ENCODE measurements around the gene CHN2.

CHN2 gene

DNA sequence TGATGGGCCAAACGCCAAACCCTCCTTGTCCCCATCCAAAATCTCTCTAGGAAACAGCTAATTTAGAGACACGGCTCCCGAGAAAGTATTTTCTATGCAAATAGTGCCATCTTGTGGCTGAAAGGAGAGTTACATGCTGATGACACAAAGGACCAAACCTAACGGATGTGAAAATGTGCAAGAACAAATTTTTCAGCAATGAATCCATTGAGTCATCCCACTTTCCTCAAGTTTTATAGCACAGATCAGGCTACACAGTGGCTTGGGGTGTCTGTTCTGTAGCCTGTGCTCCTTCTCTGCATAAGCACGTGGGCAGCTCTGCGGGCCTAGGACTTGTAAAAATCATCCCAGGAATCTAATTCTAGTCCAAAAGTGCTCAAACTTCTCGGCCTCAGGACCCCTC lies 214.3 kb downstream of the CHN2 start:
- Histone ChIP-seq H3K4me3 (ENCODE audit: low read depth, low read length) (no peak overlapping the region), H3K27ac (ENCODE audit: low read depth, low read length) (no peak overlapping the region), H3K9ac (ENCODE audit: low read depth, low read length) (no peak overlapping the region), H3K27me3 (ENCODE audit: control insufficient read depth, insufficient read depth, low read length) (no peaks in the 10 kb centered on the region), H3K9me3 (ENCODE audit: control insufficient read depth, insufficient read depth, low read length) (no peaks in the 10 kb centered on the region), H3K4me1 (ENCODE audit: control insufficient read depth, insufficient read depth, low read length) (peaks cover 17% of the 10 kb centered on the region), H3K36me3 (ENCODE audit: control insufficient read depth, insufficient read depth, low read length) (no peaks in the 10 kb centered on the region)

- H3K9me3 ChIP-seq (ENCODE audit: control insufficient read depth, insufficient read depth, low read length) = no peaks in the 10 kb centered on the region
- no peak overlapping the region for H3K27ac ChIP-seq (ENCODE audit: low read depth, low read length)
- no peaks in the 10 kb centered on the region for H3K36me3 ChIP-seq (ENCODE audit: control insufficient read depth, insufficient read depth, low read length)
- no peak overlapping the region for H3K4me3 ChIP-seq (ENCODE audit: low read depth, low read length)
- H3K27me3 ChIP-seq (ENCODE audit: control insufficient read depth, insufficient read depth, low read length) = no peaks in the 10 kb centered on the region
- H3K9ac ChIP-seq (ENCODE audit: low read depth, low read length) = no peak overlapping the region
- peaks cover 17% of the 10 kb centered on the region for H3K4me1 ChIP-seq (ENCODE audit: control insufficient read depth, insufficient read depth, low read length)
These were observed 216.4 kb downstream of the CHN2 start for GRCh38 chr7:29410996-29411395.

DNA sequence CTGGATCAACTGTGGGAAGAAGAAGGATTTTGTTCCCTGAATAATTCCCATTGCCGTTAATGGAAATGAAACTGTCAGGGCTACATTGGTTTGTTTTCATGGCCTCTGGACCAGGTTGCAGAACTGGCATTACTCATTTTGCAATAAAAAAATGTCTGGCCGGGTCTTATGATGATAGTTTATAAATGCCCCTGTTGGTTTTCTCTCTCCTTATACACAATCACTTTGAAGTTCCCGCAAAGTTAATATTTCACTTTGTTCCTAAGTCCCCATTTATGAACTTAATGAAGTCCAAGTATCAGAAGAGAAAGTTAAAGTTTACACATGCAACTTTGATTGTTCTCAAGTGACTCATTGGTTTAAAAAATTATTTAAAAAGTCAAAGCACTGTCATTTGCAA lies 218.3 kb downstream of the CHN2 start:
- Histone ChIP-seq H3K36me3 (ENCODE audit: control insufficient read depth, insufficient read depth, low read length) (no peaks in the 10 kb centered on the region), H3K9me3 (ENCODE audit: control insufficient read depth, insufficient read depth, low read length) (no peaks in the 10 kb centered on the region), H3K27ac (ENCODE audit: low read depth, low read length) (no peak overlapping the region), H3K27me3 (ENCODE audit: control insufficient read depth, insufficient read depth, low read length) (no peaks in the 10 kb centered on the region), H3K9ac (ENCODE audit: low read depth, low read length) (no peak overlapping the region), H3K4me1 (ENCODE audit: control insufficient read depth, insufficient read depth, low read length) (peaks cover 6% of the 10 kb centered on the region), H3K4me3 (ENCODE audit: low read depth, low read length) (no peak overlapping the region)

DNA sequence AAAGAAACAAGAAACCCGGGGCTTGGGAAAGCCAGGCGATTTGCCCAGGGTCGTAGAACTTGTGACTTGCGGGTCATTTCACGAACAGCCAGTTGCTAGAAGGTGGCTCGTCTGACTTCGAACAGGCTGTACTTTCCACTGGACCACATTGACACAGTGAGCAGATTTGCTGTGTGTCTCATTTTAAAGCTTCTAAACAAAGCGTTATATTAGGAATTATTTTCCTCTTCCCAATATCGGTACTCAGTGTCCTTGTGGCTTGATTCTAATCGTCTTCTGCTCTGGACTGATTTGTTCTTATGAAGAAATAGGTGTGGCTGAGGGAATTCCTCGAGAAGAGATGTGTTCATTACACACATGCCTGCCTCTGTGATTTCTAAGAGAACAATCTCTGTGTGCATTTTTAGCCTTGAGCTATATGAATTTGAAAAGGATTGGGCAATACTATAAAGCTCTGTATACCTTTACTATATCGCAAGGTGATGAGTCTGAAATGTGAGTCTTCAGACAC lies 219.1 kb downstream of the CHN2 start:
- Histone ChIP-seq H3K36me3 (ENCODE audit: control insufficient read depth, insufficient read depth, low read length) (no peaks in the 10 kb centered on the region), H3K4me3 (ENCODE audit: low read depth, low read length) (no peak overlapping the region), H3K9me3 (ENCODE audit: control insufficient read depth, insufficient read depth, low read length) (no peaks in the 10 kb centered on the region), H3K9ac (ENCODE audit: low read depth, low read length) (no peak overlapping the region), H3K4me1 (ENCODE audit: control insufficient read depth, insufficient read depth, low read length) (no peaks in the 10 kb centered on the region), H3K27ac (ENCODE audit: low read depth, low read length) (no peak overlapping the region), H3K27me3 (ENCODE audit: control insufficient read depth, insufficient read depth, low read length) (no peaks in the 10 kb centered on the region)

DNA sequence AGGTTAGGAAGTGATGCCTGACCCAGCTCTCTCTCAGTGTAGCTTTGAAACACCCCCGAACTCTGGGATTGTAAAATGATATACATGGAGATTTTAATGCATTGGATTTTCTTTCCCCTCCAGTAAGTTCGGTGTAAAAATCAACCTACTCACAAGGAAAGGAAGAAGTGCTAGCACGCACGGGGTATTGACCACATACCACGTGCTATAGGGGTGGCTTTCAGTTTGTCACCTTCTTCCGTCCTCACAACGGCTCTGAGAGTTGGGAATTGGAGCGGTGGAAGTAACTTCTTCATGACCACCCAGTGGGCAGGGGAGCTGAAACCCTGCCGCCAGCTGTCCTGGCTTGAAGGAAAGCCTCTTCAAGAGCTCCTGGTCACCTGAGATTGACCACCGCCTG lies 219.6 kb downstream of the CHN2 start:
- Histone ChIP-seq H3K9ac (ENCODE audit: low read depth, low read length) (no peak overlapping the region), H3K4me3 (ENCODE audit: low read depth, low read length) (no peak overlapping the region), H3K36me3 (ENCODE audit: control insufficient read depth, insufficient read depth, low read length) (no peaks in the 10 kb centered on the region)

DNA sequence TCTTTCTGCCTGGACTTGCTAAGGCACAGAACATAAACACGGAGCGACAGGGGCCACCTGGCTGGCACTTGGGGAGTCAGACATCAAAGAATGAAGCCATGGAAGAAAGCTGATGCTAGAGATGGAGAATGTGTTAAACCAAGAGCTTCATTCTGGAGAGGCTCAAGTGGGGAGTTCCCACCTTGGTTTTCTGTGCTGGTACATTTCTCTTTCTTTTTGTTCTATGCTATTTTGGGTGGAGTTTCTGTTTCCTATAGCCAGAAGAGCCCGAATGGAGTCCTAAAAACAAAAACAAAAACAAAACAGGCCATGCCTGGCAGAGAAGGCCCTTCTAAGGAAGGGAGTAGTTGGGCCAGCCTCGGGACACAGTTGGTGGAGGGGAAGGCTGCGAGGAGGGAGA lies 220.6 kb downstream of the CHN2 start:
- Histone ChIP-seq H3K4me1 (ENCODE audit: control insufficient read depth, insufficient read depth, low read length) (no peaks in the 10 kb centered on the region), H3K27ac (ENCODE audit: low read depth, low read length) (no peak overlapping the region), H3K9me3 (ENCODE audit: control insufficient read depth, insufficient read depth, low read length) (no peaks in the 10 kb centered on the region), H3K4me3 (ENCODE audit: low read depth, low read length) (no peak overlapping the region), H3K27me3 (ENCODE audit: control insufficient read depth, insufficient read depth, low read length) (no peaks in the 10 kb centered on the region), H3K9ac (ENCODE audit: low read depth, low read length) (no peak overlapping the region), H3K36me3 (ENCODE audit: control insufficient read depth, insufficient read depth, low read length) (no peaks in the 10 kb centered on the region)

More for the DNA sequence above, 219.6 kb downstream of the CHN2 start:
- no peak overlapping the region for H3K27ac ChIP-seq (ENCODE audit: low read depth, low read length)
- no peaks in the 10 kb centered on the region for H3K9me3 ChIP-seq (ENCODE audit: control insufficient read depth, insufficient read depth, low read length)
- H3K27me3 ChIP-seq (ENCODE audit: control insufficient read depth, insufficient read depth, low read length) = no peaks in the 10 kb centered on the region
- no peaks in the 10 kb centered on the region for H3K4me1 ChIP-seq (ENCODE audit: control insufficient read depth, insufficient read depth, low read length)

DNA sequence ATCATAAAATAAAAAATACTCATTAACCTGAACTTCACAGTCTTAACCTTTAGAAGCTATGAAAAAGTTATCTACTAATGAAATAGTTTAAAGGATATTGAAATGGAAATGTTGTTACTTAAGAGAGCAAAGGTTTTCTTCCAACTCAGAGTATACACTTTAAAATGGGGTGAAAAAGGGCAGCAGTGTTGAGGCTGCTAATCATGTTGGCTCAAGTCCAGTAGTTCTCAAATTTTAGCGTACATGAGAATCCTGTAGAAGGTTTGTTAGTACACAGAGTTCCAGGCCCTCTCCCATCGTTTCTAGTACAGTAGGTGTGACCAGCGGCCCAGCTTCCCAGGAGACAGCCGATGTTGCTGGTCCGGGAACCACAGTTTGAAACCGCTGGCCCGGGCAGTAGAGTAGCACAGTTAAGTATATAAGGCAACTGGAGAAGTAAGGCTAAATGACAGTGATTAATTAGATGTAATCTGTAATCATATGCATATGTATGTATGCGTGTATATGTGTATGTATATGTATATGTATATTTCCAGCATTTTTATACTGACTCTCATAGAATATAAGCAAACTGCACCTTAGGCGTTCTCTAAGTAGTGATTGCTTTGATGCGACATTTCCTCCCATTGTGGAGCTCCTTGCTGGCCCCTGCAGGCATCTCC lies 221.8 kb downstream of the CHN2 start:
- Histone ChIP-seq H3K9ac (ENCODE audit: low read depth, low read length) (no peak overlapping the region), H3K27me3 (ENCODE audit: control insufficient read depth, insufficient read depth, low read length) (no peaks in the 10 kb centered on the region), H3K9me3 (ENCODE audit: control insufficient read depth, insufficient read depth, low read length) (no peaks in the 10 kb centered on the region), H3K4me3 (ENCODE audit: low read depth, low read length) (no peak overlapping the region), H3K36me3 (ENCODE audit: control insufficient read depth, insufficient read depth, low read length) (no peaks in the 10 kb centered on the region), H3K27ac (ENCODE audit: low read depth, low read length) (no peak overlapping the region), H3K4me1 (ENCODE audit: control insufficient read depth, insufficient read depth, low read length) (no peaks in the 10 kb centered on the region)

- Histone ChIP-seq H3K9me3 (ENCODE audit: control insufficient read depth, insufficient read depth, low read length) (no peaks in the 10 kb centered on the region), H3K27me3 (ENCODE audit: control insufficient read depth, insufficient read depth, low read length) (no peaks in the 10 kb centered on the region), H3K36me3 (ENCODE audit: control insufficient read depth, insufficient read depth, low read length) (no peaks in the 10 kb centered on the region), H3K9ac (ENCODE audit: low read depth, low read length) (no peak overlapping the region), H3K27ac (ENCODE audit: low read depth, low read length) (no peak overlapping the region), H3K4me1 (ENCODE audit: control insufficient read depth, insufficient read depth, low read length) (no peaks in the 10 kb centered on the region), H3K4me3 (ENCODE audit: low read depth, low read length) (no peak overlapping the region)
These were observed 222.3 kb downstream of the CHN2 start for GRCh38 chr7:29416938-29417305.

DNA sequence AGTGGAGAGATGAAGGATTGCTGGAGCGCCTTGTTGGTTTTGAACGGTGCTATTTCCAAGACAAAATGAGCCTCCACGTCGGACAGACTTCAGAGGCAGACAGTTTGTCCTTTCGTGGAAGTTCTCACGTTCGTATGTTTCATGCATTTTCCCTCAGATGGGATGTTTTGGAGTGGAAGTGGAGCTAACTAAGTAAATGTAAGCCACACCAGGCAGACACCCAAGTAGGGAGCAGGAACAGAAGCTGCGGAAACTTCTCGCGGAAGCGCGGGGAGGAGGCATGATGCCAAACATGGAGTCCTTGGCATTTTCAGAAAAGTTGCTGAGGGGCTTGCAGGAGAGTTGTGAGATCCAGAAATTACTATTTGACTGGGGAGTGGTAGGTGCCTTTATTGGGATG lies 223.5 kb downstream of the CHN2 start:
- Histone ChIP-seq H3K4me3 (ENCODE audit: low read depth, low read length) (no peak overlapping the region), H3K4me1 (ENCODE audit: control insufficient read depth, insufficient read depth, low read length) (no peaks in the 10 kb centered on the region), H3K9ac (ENCODE audit: low read depth, low read length) (no peak overlapping the region), H3K27ac (ENCODE audit: low read depth, low read length) (no peak overlapping the region), H3K27me3 (ENCODE audit: control insufficient read depth, insufficient read depth, low read length) (no peaks in the 10 kb centered on the region), H3K36me3 (ENCODE audit: control insufficient read depth, insufficient read depth, low read length) (no peaks in the 10 kb centered on the region), H3K9me3 (ENCODE audit: control insufficient read depth, insufficient read depth, low read length) (no peaks in the 10 kb centered on the region)

GRCh38 chr7:29418651-29419050 lies 224.1 kb downstream of the CHN2 start:
- Histone ChIP-seq H3K9ac (ENCODE audit: low read depth, low read length) (no peak overlapping the region), H3K27me3 (ENCODE audit: control insufficient read depth, insufficient read depth, low read length) (no peaks in the 10 kb centered on the region), H3K4me1 (ENCODE audit: control insufficient read depth, insufficient read depth, low read length) (no peaks in the 10 kb centered on the region), H3K36me3 (ENCODE audit: control insufficient read depth, insufficient read depth, low read length) (no peaks in the 10 kb centered on the region), H3K4me3 (ENCODE audit: low read depth, low read length) (no peak overlapping the region), H3K27ac (ENCODE audit: low read depth, low read length) (no peak overlapping the region), H3K9me3 (ENCODE audit: control insufficient read depth, insufficient read depth, low read length) (no peaks in the 10 kb centered on the region)

GRCh38 chr7:29420011-29420410 lies 225.4 kb downstream of the CHN2 start:
- Histone ChIP-seq H3K9ac (ENCODE audit: low read depth, low read length) (no peak overlapping the region), H3K4me3 (ENCODE audit: low read depth, low read length) (no peak overlapping the region), H3K4me1 (ENCODE audit: control insufficient read depth, insufficient read depth, low read length) (no peaks in the 10 kb centered on the region), H3K36me3 (ENCODE audit: control insufficient read depth, insufficient read depth, low read length) (no peaks in the 10 kb centered on the region), H3K27ac (ENCODE audit: low read depth, low read length) (no peak overlapping the region), H3K27me3 (ENCODE audit: control insufficient read depth, insufficient read depth, low read length) (no peaks in the 10 kb centered on the region), H3K9me3 (ENCODE audit: control insufficient read depth, insufficient read depth, low read length) (no peaks in the 10 kb centered on the region)

All from HUES48 (cell line).